SU-DHL-6 (cell line): ENCODE results near the gene HECW1.

Source experiments
- EZH2phosphoT487 ChIP-seq: fragments of 200-600 bp; sonication (generic), shearing (Covaris generic); conservative IDR thresholded peaks from 2 replicates; pipeline ENCODE4 v1.6.1; 2018; ENCODE audit warnings: mild to moderate bottlenecking, antibody characterized with exemption, low read length, moderate library complexity, mixed read lengths
- TF ChIP-seq, protein P1 (sequence below): fragments of 200-600 bp; sonication (generic); IDR thresholded peaks from one replicate; pipeline ENCODE4 v1.5.1; 2017; ENCODE audit warnings: antibody characterized with exemption, mild to moderate bottlenecking, low read length, moderate library complexity; ENCODE audit not compliant: insufficient read depth, poor library complexity, severe bottlenecking

DNA sequence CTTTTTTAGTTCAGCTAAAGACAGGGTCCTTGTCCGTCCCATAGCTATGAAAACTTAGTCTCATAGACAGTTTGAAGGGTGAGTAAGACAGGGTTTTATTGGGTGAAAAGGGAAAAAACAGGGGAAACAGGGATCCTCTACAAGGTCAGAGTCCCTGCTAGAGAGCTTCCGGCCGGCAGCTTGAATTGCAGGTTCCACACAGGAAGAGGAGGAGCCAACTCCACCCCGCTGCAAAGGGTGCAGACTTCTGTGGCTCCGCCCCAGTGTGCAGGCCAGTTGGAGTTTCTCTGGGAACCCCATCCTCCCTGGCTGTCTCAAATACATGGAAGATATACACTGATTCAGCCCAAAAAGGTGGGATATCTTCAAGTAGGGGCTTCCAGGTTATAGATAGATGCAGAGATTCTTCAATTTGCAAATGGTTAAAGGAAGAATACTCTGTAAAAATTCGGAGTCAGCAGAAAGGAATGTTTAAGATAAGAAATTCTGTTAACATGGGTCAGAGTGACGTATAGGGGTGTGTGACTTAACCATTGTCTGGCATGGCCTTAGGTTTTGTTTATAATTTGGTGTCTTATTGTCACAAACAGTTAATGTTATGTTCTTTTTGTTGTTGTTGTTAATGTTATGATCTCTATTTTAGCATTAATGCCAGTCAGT is 34.6 kb upstream of the HECW1 start:
- TF ChIP-seq, protein P1, sequence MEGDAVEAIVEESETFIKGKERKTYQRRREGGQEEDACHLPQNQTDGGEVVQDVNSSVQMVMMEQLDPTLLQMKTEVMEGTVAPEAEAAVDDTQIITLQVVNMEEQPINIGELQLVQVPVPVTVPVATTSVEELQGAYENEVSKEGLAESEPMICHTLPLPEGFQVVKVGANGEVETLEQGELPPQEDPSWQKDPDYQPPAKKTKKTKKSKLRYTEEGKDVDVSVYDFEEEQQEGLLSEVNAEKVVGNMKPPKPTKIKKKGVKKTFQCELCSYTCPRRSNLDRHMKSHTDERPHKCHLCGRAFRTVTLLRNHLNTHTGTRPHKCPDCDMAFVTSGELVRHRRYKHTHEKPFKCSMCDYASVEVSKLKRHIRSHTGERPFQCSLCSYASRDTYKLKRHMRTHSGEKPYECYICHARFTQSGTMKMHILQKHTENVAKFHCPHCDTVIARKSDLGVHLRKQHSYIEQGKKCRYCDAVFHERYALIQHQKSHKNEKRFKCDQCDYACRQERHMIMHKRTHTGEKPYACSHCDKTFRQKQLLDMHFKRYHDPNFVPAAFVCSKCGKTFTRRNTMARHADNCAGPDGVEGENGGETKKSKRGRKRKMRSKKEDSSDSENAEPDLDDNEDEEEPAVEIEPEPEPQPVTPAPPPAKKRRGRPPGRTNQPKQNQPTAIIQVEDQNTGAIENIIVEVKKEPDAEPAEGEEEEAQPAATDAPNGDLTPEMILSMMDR: no peak
- no peak for TF ChIP-seq EZH2phosphoT487
